ENCODE results near the gene NT5C3A.

GRCh38 chr7:33062782-33063443 is 337 bp upstream of the NT5C3A start:
- TF ChIP-seq POLR2A (IDR thresholded peaks at IDR 0.05; ENCODE audit: low read depth, low read length) (peak; percentile 42), POLR2AphosphoS5 (IDR thresholded peaks at IDR 0.05; ENCODE audit: low read depth, low read length) (no peak; the same call in 1 of the 2 replicates)
